ENCODE results near the gene CTPS2.
"Not testable (repeated sequence)": the region's sequence is repeated elsewhere in the genome, so short reads cannot be mapped to it uniquely, and the experiment has no call there.

Gene CTPS2

DNA sequence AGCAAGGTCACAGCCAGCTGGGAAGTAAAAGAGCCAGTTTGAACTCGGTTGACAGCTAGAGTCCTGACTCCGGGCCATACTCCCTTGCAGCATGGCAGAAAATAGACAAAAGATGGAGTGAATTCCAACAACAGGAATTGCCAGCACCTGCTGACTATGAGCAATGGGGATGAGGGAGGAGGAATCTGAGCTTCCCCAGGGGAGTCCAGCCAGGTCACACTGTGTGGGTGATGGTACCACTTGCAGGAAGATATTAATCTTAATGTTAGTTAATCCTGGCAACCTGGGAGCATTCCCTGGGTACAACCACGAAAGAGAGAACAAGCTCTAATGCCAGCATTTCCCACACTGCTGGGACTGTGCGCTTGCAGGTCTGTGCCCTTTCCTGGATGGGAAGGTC is 110.6 kb downstream of the CTPS2 start:
- no peak for FAIRE-seq

DNA sequence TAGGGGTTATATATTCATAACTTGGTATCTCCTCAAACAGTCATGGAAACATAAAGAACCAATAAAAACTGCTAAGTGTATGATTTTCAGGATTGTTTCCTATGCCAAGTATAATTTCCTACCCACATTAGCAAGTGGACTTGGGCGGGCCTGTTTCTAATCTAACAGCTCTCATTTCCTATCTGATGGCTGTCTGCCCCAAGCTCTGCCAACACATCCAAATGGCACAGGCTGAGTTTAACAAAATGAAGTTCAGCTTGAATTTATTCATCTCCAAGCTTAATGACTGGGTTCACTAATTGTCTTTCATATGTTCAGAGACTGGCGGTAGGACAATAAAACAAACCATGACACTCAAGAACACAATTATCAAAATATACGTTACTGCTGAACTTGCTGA is 118.0 kb downstream of the CTPS2 start:
- FAIRE-seq = no peak

DNA sequence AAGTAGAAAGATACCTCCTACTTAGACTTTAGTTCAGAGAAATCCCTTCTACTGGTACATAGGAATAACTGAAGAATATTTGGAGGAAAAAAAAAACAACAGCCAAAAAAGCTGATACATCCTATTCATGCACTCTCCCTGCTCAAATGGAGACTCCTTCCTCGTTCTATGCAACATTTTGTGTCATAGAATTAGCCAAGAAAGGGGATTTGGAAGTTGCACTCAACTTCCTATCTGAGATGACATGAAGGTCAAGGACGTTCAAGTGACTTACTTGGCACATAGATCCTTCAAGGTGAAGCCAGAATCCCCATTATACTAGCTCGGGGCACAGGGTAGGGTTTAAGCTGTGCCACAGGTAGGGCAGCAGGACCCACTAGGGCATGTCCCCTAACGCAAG is 118.7 kb downstream of the CTPS2 start:
- no peak for FAIRE-seq

DNA sequence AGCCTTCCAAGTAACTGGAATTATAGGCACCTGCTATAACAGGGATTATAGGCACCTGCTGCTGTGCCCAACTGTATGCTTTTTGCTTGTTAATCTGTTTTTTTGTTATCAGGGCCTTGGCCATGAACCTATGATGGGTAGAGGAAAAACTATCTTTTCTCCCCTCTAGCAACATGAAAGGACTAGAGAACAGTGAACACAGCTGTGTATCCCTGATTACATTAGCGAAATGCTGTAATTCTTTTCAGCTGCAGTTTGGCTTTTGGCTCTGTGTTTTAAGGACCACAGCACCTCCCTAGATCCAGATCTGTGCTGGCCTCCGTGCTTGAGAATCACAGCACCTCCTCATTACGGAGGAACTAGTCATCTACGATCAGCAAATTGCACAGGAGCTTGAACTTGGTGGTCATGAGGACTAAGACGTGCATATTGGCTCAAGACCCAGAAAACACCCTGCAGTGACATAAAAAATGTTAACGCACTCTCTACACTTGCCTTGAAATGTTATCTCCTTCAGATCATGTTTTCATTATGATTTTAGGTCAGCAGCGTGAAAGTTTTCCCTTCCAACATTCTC is 120.2 kb downstream of the CTPS2 start:
- FAIRE-seq = no peak

DNA sequence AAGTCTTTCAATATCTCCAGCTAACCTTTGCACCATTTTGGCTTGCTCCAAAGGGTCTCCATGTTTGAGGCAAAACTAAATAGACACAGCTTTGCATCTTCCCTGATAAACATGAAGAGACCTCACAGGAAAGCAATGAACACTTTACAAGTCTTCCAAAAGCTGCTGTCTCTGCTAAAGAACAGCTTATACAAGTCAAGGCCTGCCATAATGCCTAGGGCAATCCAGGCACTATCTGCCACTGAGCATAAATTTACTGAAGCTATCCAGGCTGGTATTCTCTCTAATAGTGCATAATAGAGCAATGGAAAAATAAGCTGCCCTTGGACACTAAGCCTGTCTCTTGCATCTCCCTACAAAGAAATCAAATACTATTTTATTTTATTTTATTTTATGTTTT is 122.6 kb downstream of the CTPS2 start:
- FAIRE-seq = no peak

DNA sequence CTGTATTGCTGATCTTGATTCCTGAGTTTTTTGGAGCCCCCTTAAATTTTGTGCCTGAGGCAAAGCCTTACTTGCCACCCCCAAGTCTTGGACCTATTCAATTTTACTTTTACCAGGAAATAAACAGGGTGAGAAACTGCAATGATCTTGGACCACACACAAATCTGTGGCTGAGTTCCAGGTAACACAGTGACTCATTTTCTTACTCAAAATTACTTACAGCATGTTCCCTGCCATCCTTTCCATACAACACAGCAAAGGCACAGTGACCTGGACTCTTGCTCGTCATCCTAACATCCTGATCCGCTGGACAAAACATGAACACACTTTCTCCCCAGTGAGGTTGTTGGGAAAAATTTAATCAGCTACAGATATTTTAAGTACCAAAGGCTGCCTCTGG is 123.3 kb downstream of the CTPS2 start:
- FAIRE-seq = no peak

DNA sequence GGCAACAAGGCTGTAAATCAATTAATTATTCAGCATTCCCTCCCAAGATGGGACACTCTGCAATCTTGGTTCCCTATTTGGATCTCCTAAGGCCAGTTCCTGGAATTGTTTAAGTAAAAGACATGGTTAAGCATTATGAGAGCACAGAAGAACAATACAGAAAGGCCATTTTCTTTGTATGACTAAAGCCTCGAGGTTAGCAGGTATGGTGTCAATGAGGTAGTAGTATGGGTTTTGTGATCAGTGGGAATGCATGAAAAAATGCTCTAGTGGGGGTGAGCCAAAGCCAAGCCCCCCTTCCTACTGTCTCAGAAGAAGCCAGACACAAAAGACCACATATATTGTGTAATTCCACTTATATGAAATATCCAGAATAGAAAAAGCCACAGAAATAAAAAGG is 124.2 kb downstream of the CTPS2 start:
- no peak for FAIRE-seq

DNA sequence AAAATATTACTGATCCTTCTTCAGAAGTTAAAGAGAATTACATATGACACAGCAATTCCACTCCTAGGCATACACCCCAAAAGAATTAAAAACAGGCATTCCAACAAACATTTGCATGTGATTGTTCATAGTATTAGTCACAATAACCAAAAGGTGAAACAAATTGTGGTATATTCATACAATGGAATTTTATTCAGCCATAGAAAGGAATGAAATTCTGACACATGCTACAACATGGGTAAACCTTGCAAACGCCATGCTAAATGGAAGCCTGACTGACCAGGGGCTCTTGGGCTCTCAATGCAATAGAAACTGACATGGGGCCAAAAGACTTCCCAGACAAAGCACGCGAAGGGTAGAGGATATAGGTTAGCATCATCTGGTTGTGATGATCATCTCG is 124.6 kb downstream of the CTPS2 start:
- FAIRE-seq = no peak

DNA sequence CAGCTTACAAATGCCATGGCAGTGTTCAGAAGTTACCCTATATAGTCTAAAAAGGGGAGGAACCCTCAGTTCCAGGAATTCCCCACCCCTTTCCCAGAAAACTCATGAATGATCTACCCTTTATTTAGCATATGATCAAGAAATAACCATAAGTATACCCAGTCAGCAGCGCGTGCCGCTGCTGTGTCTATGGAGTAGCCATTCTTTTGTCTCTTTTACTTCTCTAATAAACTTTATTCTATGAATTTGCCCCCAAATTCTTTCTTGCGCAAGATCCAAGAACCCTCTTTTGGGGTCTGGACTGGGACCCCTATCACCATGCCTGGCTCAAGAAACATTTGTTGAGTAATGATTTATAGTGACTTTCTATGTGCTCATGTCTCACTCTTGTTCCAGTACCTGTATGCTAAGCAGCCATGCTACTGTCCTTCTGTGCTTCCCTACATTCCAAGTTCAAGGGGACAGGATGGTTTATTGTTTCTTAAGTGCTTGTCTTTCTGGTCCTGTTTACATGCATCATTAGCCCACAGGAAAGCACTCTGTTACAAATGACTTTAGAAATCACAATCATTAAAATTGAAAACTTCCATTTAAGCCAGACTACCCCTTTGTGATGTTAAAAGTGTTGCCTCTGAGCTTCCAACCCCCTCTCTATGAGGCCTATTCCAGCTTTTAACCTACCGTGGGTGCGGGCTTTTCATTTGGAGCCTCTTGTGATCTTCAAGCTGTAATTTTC is 125.9 kb downstream of the CTPS2 start:
- no peak for FAIRE-seq

DNA sequence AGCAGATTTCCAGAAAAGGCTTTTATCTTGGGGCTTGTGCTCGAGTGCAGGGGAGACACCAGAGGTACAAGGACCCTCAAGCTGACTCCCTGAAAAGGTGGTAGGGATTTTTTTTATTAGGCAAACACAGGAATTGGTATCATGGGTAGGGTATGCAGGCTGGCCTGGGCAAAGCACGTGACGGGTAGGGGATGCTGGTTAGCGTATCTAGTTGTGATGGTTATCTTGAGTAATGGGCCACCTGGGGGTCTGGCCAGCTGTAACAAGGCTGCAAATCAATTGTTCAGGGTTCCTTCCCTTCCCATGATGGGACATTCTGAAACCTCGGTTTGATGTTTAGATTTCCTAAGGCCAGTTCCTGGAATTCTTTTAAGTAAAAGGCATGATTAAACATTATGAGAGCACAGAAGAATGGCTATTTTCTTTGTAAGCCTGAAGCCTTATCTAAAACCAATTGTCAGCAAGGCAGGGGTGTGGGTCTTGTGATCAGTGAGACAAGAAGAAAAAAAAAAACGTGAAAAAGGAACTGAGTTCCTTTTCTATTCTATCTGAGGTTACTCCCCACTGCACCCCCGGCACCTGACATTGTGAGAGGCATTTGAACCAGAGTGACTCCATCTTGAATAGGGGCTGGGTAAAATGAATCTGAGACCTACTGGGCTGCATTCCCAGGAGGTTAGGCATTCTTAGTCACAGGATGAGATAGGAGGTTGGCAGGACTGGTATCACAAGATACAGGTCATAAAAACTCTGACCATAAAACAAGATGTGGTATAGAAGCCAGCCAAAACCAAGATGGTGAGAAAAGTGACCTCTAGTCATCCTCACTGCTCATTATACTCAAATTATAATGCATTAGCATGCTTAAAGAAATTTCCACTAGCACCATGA is 126.7 kb downstream of the CTPS2 start:
- FAIRE-seq = no peak

DNA sequence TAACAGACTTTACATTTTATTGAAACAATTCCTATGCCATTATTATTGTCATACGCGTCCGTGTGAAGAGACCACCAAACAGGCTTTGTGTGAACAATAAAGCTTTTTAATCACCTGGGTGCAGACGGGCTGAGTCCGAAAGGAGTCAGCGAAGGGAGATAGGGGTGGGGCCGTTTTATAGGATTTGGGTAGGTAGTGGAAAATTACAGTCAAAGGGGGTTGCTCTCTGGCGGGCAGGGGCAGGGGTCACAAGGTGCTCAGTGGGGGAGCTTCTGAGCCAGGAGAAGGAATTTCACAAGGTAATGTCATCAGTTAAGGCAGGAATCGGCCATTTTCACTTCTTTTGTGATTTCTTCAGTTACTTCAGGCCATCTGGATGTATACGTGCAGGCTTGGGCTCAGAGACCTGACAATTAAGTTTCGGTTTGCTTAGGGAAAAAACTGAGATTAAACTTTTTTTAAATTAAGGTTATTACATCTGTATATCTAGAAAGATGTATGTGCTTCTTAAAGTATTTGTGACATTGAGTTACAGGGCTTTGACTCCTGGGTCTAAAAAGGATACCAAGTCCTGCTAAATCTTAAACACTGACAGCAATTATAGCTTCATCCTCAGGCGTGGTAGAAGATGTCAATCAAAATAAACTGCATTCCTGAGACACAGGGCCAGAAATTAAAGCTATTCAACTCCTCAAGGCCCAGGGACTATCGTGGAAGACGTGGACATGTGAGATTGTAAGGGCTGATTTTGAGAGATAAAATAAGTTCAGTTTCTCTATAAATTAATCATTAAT is 132.3 kb downstream of the CTPS2 start:
- FAIRE-seq = not testable (repeated sequence)

DNA sequence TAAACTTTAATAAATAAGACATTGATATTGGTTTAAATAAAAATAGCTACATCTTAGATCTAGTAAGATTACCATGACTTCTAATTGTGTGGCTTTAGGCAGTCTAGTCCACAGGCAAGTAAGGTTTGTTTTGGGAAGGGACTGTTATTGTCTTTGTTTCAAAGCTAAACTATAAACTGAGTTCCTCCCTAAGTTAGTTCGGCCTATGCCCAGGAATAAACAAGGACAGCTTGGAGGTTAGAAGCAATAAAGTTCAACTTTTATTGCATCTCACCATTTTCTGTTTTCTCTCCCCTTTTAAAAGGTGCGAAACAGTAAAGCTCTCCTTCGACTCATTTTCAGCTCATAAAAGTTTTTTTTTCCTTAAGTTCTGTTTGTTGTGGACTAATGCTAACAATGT is 133.0 kb downstream of the CTPS2 start:
- FAIRE-seq = no peak

DNA sequence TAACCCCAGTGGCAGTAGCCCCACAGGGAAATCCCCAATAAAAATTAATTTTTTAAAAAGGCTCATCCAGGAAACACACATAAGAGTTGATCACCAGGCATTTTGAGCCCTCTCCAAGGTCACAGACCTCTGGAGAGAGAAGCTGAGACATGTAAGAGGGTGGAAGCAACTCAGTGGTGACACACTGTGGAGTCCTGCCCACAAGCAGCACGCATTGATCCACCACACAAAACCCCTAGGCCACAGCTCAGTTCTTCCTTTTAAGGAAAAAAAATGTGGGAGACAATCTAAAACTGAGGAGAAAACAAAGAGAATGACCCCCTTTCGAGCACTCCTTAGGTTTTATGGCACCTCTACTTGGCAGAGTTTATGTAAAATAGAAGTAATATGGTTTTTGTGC is 134.3 kb downstream of the CTPS2 start:
- FAIRE-seq = no peak

DNA sequence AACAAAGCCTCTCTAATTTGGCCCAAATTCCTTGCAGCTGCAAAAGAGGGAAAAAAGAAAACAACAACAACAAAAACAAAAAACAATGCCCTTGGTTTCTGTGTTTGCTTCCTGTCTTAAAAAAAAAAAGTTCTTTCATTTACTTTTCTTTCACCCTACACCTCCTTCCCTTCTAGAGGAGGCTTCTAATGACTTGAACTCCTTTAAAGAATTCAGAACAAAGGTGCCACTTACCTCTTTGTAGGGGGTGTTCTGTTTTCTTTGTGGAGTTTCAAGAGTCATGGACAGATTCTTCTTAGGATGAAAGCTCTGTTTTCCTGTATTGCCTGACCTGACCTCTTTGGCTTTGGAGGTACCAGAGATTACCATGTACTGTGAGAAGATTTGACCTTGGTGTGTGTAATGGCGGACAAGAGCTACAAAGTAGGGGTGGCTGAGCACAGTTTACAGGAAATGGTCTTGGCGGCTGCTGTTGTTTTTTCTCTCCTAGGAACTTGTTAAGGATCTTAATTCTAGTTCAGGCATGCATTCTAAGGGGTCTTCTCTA is 134.9 kb downstream of the CTPS2 start:
- FAIRE-seq = no peak

DNA sequence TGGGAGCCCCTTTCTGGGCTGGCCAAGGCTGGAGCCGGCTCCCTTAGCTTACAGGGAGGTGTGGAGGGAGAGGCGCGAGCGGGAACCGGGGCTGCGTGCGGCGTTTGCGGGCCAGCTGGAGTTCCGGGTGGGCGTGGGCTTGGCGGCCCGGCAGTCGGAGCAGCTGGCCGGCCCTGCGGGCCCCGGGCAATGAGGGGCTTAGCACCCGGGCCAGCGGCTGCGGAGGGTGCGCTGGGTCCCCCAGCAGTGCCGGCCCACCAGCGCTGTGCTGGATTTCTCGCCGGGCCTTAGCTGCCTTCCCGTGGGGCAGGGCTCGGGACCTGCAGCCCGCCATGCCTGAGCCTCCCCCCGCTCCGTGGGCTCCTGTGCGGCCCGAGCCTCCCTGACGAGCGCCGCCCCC is 137.1 kb downstream of the CTPS2 start:
- FAIRE-seq = not testable (repeated sequence)

DNA sequence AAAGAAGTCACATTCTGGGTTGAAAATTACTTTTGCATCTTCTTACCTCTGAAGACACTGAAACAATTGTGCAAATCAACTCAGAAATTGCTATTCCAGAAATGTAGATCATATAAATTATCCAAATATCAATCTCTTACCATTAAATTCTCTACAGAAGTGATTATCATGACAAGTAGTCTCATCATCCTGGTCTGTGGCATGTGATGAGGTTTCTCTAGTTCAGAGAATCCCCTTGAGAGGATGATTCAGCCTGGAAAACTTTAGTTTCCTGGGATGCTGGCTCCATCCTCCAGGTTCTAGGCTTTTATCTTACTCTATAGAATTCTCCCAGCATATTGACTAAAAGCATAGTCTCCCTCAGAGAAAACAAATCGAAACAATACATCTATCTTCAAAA is 138.7 kb downstream of the CTPS2 start:
- FAIRE-seq = no peak

DNA sequence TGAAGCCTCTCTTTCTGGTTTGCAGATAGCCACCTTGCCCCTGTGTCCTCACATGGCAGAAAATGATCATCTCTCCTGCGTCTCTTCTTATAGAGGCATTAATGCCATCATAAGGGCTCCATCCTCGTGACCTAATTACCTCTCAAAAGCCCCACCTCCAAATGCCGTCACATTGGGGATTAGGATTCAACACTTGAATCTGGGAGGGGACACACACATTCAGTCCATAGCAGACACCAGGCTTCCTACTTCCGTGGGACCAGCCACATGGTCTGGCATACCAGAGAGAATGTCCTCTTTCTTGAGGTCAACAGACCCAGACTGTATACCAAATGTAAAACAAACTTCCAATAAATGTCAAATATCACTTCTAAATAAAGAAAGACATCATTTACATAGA is 144.8 kb downstream of the CTPS2 start:
- FAIRE-seq = no peak

DNA sequence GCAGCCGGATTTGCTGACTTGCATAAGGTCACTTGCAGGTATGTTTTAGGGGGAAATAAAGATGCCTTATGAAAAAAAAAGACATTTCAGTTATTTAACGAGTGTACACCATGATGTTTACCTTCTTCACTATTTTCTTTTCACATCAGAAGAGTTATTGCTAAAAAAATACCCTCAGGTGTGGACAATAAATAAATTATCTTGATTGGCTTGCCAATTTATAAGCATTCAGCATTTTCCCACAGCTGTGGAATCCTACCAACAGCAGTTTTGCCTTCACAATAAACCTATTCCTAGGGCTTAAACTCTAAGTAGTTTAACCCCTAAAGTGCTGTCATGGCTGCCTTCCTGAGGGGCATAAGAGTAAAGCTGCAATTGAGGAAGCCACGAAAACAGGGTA is 145.9 kb downstream of the CTPS2 start:
- no peak for FAIRE-seq

DNA sequence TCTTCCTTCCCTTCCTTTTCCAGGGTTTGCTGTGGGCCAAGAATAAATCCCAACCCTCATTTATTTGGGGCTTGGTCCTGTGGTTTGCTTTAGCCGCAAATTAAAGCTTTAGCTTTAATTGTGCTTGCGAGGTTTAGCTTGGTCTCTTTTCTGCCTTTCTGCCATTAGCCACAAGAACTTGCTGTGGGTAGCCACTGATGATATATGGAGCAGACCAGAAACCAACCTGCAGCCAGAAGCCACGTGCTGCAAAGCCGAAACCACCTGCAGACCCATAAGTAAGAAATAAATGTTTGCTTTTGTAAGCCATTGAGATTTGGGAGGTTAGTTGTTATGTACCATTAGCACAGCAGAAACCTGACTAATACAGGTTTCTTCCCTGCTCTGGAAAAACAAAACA is 152.3 kb downstream of the CTPS2 start:
- no peak for FAIRE-seq

DNA sequence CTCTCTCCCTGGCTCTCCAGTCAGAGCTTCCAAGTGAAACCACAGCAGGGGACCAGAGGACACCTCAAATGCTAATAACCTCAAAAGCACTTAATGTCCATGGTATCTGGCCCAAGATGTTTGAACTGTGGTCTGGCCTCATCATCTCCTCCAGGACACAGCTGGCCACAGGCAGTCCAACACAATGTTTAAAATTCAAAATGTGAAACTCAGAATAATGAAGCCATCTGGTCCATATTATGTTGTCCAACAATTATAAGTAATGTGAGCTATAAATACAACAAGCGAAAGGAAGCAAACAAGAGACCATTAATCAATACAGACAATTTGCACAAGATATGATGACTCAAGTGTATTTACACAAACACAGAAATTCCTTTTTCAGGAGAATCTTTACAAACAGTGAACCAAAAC is 153.3 kb downstream of the CTPS2 start:
- no peak for FAIRE-seq

DNA sequence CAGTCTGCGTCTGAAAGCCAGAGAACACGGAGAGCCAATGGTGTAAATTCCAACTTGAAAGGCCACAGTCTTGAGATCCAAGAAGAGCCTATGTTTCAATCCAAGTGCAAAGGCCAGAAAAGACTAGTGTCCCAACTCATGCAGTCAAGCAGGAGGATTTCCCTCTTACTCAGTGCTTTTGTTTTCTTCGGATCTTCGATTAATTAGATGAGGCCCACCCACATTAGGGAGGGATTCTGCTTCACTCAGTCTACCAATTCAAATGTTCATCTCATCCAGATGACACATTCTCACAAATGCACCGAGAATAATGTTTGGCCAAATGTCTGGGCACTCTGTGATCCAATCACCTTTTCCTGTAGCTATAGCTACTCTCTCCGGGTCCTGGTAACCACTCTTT is 154.0 kb downstream of the CTPS2 start:
- FAIRE-seq = no peak

DNA sequence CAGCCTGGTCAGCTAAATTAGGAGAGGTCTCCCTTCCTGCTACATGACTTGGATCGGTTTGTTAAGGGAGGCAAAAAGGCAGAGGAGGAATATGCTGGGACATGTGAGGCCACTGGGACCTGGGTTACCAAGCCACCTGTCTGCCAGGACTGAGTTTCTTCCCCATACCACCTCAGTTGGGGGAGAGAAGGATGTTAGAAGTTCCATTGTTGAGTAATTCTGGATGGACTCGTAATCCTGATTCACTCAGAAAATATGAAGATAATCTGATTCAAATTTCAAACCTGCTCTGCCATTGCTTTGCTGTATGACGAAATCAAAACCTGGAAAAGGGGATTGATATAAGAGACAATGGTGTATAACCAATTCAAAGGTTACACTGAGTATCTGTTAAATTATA is 159.9 kb downstream of the CTPS2 start:
- FAIRE-seq = no peak

DNA sequence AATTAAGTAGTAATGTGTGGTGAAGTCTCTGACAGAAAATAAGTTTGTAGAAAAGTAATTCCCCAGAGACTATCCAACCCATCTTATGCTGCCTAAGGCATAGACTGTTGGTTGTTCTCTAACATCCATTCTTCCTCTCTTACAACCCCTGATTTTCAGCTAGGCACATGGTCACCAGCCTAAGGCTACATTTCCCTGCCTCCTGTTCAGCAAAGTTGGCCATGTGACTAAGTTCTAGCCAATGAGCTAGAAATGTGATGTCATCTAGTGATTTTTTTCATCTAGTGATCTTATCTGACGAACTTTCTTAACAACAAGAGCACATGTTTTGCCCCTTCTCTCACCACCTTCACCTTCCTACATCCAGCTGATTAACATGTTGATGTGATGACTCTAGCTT is 164.8 kb downstream of the CTPS2 start:
- FAIRE-seq = no peak

Measured in TTC549 (cell line).